Right atrium auricular region (tissue), 2 donors: ENCODE data around the gene SLC39A5. TPM values are rescaled to one million over a fixed set of nuclear protein-coding genes. Genes with fewer than 3 reads are reported as not detected.
"Not testable (repeated sequence)": the region's sequence is repeated elsewhere in the genome, so short reads cannot be mapped to it uniquely, and the experiment has no call there.

Experiments used
- DNase-seq: peaks from one replicate; pipeline ENCODE4 v3.0.0-alpha.2; 2019; ENCODE audit warnings: low spot score
- H3K27ac ChIP-seq, 2 donors: fragments of 200-600 bp; sonication (generic); 1 replicate in 1 of 2; 2 replicates in 1 of 2; pipeline ENCODE4 v1.5.1; 2016 to 2019
- H3K27me3 ChIP-seq, 2 donors: fragments of 200-600 bp; sonication (generic); one replicate each; pipeline versions ENCODE4 v1.5.1 to v1.6.0; 2017 to 2019
- H3K36me3 ChIP-seq: fragments of 200-600 bp; sonication (generic); one replicate; pipeline ENCODE4 v1.5.1; 2016
- H3K4me1 ChIP-seq, 2 donors: fragments of 200-600 bp; sonication (generic); one replicate each; pipeline versions ENCODE4 v1.5.1 to v1.6.0; 2017 to 2019
- H3K4me3 ChIP-seq, 2 donors: fragments of 200-600 bp; sonication (generic); 1 replicate in 1 of 2; 2 replicates in 1 of 2; pipeline ENCODE4 v1.5.1; 2017 to 2019; ENCODE audit warnings: mild to moderate bottlenecking in 1 of 2, moderate library complexity in 1 of 2
- H3K9me3 ChIP-seq, 2 donors: fragments of 200-600 bp; sonication (generic); one replicate each; pipeline ENCODE4 v1.5.1; 2019
- CTCF ChIP-seq, 2 donors: fragments of 200-600 bp; sonication (generic); IDR thresholded peaks; one replicate each; pipeline ENCODE4 v1.5.1; 2019; ENCODE audit warnings: antibody characterized with exemption in 2 of 2
- total RNA-seq, 2 donors: library from RNA; depleted of rRNA; stranded (reverse); fragments of >200 nt; gene quantifications; one replicate each; pipeline ENCODE4 v1.1.0, GENCODE V29; 2016

Gene SLC39A5
- total RNA-seq, 2 donors from 2014 or later, result not detected

GRCh38 chr12:56280849-56281248 is 51.0 kb downstream of the SLC39A5 start:
- H3K9me3 ChIP-seq, result no peaks in the 10 kb centered on the region
- no peak overlapping the region for H3K4me3 ChIP-seq
- DNase-seq, result no peak
- no peak for TF ChIP-seq CTCF (IDR thresholded peaks at IDR 0.05)
- H3K36me3 ChIP-seq, result peaks cover 94% of the 10 kb centered on the region
- no peak overlapping the region for H3K27ac ChIP-seq
- H3K27me3 ChIP-seq, result no peaks in the 10 kb centered on the region
- H3K4me1 ChIP-seq, result peaks cover 0 to under 1% of the 10 kb centered on the region in 2 donors

- no peak for DNase-seq
- no peak for TF ChIP-seq CTCF (IDR thresholded peaks at IDR 0.05)
- Histone ChIP-seq H3K4me3 (no peak overlapping the region), H3K27me3 (no peaks in the 10 kb centered on the region), H3K9me3 (no peaks in the 10 kb centered on the region), H3K36me3 (peaks cover 85% of the 10 kb centered on the region), H3K27ac (no peak overlapping the region), H3K4me1 (peaks cover 0 to 12% of the 10 kb centered on the region in 2 donors)
Observed at GRCh38 chr12:56282030-56282429, 52.2 kb downstream of the SLC39A5 start.

GRCh38 chr12:56282579-56282978 is 52.7 kb downstream of the SLC39A5 start:
- no peak for DNase-seq
- Histone ChIP-seq H3K27me3 (no peaks in the 10 kb centered on the region), H3K4me3 (no peak overlapping the region), H3K27ac (no peak overlapping the region), H3K9me3 (no peaks in the 10 kb centered on the region), H3K4me1 (peaks cover 0 to 14% of the 10 kb centered on the region in 2 donors), H3K36me3 (peaks cover 82% of the 10 kb centered on the region)
- no peak for TF ChIP-seq CTCF (IDR thresholded peaks at IDR 0.05)

- Histone ChIP-seq H3K4me1 (peaks cover 0 to 18% of the 10 kb centered on the region in 2 donors), H3K36me3 (peaks cover 65% of the 10 kb centered on the region)
- not testable (repeated sequence) for H3K27me3 ChIP-seq, H3K4me3 ChIP-seq, H3K9me3 ChIP-seq, DNase-seq, H3K27ac ChIP-seq
Observed at GRCh38 chr12:56284263-56284662, 54.4 kb downstream of the SLC39A5 start.

- H3K36me3 ChIP-seq, result peaks cover 52% of the 10 kb centered on the region
- no peaks in the 10 kb centered on the region for H3K9me3 ChIP-seq
- peaks cover 0 to 20% of the 10 kb centered on the region in 2 donors for H3K4me1 ChIP-seq
- TF ChIP-seq CTCF (IDR thresholded peaks at IDR 0.05), result no peak
- no peaks in the 10 kb centered on the region for H3K27me3 ChIP-seq
- no peak for DNase-seq
- no peak overlapping the region for H3K4me3 ChIP-seq
- no peak overlapping the region for H3K27ac ChIP-seq
Observed at GRCh38 chr12:56286044-56286830, 56.4 kb downstream of the SLC39A5 start.

Other genes with a start within 250 kb of the SLC39A5 start
- 10 to 100 TPM; 23.9 to 37.7 TPM for gene SUOX, start 232.8 kb upstream of the SLC39A5 start, total RNA-seq
- gene IKZF4, start 209.0 kb upstream of the SLC39A5 start, total RNA-seq, result 1 to 10 TPM; 2.6 to 3.9 TPM
- 1,000 to 10,000 TPM in 1 of 2 donors, 100 to 1,000 TPM in 1; 134 to 1,492 TPM for gene RPS26, start 188.1 kb upstream of the SLC39A5 start, total RNA-seq
- 1 to 10 TPM; 3.2 to 7.2 TPM for gene ERBB3, start 149.9 kb upstream of the SLC39A5 start, total RNA-seq
- gene PA2G4, start 125.5 kb upstream of the SLC39A5 start, total RNA-seq, result 100 to 1,000 TPM in 1 of 2 donors, 10 to 100 TPM in 1; 91.4 to 116 TPM
- gene RPL41, start 113.4 kb upstream of the SLC39A5 start, total RNA-seq, result 1,000 to 10,000 TPM in 1 of 2 donors, 100 to 1,000 TPM in 1; 606 to 2,188 TPM
- gene ZC3H10, start 111.8 kb upstream of the SLC39A5 start, total RNA-seq, result 1 to 10 TPM; 2.1 to 2.9 TPM
- 10 to 100 TPM; 25.4 to 74.0 TPM for gene ESYT1, start 101.8 kb upstream of the SLC39A5 start, total RNA-seq
- 10 to 100 TPM; 36.1 to 55.1 TPM for gene MYL6B, start 77.5 kb upstream of the SLC39A5 start, total RNA-seq
- gene MYL6, start 71.7 kb upstream of the SLC39A5 start, total RNA-seq, result 1,000 to 10,000 TPM in 1 of 2 donors, 100 to 1,000 TPM in 1; 567 to 1,179 TPM
- 10 to 100 TPM; 45.0 to 70.2 TPM for gene SMARCC2, start 40.6 kb upstream of the SLC39A5 start, total RNA-seq
- gene RNF41, start 8.1 kb upstream of the SLC39A5 start, total RNA-seq, result 10 to 100 TPM; 45.1 to 88.4 TPM
- 10 to 100 TPM; 19.7 to 23.6 TPM for gene NABP2, start 5.7 kb upstream of the SLC39A5 start, total RNA-seq
- gene ANKRD52, start 28.3 kb downstream of the SLC39A5 start, total RNA-seq, result 10 to 100 TPM; 12.4 to 22.1 TPM
- 100 to 1,000 TPM in 1 of 2 donors, 10 to 100 TPM in 1; 68.5 to 149 TPM for gene COQ10A, start 36.9 kb downstream of the SLC39A5 start, total RNA-seq
- gene CS, start 70.3 kb downstream of the SLC39A5 start, total RNA-seq, result 100 to 1,000 TPM; 236 to 513 TPM
- 10 to 100 TPM; 37.0 to 55.2 TPM for gene CNPY2, start 85.9 kb downstream of the SLC39A5 start, total RNA-seq
- gene PAN2, start 103.9 kb downstream of the SLC39A5 start, total RNA-seq, result 10 to 100 TPM; 14.5 to 18.4 TPM
- not detected for gene IL23A, start 108.8 kb downstream of the SLC39A5 start, total RNA-seq
- gene STAT2, start 130.1 kb downstream of the SLC39A5 start, total RNA-seq, result 10 to 100 TPM; 28.3 to 41.0 TPM
- not detected for gene APOF, start 132.8 kb downstream of the SLC39A5 start, total RNA-seq
- gene TIMELESS, start 219.4 kb downstream of the SLC39A5 start, total RNA-seq, result 1 to 10 TPM; 2.1 to 3.0 TPM
- not detected for gene MIP, start 224.6 kb downstream of the SLC39A5 start, total RNA-seq
- 1 to 10 TPM; 1.7 to 2.7 TPM for gene SPRYD4, start 238.5 kb downstream of the SLC39A5 start, total RNA-seq